ENCODE data around the gene OSGEP.

GRCh38 chr14:20438664-20439063 lies 15.9 kb downstream of the OSGEP start:
- no peak for TF ChIP-seq ZNF331 (CRISPR knock-in tag; IDR thresholded peaks at IDR 0.05; ENCODE audit: low read depth)
- no peak for TF ChIP-seq STAT1 (IDR thresholded peaks at IDR 0.05; ENCODE audit: unreplicated experiment)
- TF ChIP-seq, protein P1, sequence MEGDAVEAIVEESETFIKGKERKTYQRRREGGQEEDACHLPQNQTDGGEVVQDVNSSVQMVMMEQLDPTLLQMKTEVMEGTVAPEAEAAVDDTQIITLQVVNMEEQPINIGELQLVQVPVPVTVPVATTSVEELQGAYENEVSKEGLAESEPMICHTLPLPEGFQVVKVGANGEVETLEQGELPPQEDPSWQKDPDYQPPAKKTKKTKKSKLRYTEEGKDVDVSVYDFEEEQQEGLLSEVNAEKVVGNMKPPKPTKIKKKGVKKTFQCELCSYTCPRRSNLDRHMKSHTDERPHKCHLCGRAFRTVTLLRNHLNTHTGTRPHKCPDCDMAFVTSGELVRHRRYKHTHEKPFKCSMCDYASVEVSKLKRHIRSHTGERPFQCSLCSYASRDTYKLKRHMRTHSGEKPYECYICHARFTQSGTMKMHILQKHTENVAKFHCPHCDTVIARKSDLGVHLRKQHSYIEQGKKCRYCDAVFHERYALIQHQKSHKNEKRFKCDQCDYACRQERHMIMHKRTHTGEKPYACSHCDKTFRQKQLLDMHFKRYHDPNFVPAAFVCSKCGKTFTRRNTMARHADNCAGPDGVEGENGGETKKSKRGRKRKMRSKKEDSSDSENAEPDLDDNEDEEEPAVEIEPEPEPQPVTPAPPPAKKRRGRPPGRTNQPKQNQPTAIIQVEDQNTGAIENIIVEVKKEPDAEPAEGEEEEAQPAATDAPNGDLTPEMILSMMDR (conservative IDR thresholded peaks at IDR 0.05; ENCODE audit: low read depth in 2 of 2) = no peak
- TF ChIP-seq JUNB (IDR thresholded peaks at IDR 0.05; ENCODE audit: unreplicated experiment) = no peak
- no peak for TF ChIP-seq EZH2 (IDR thresholded peaks at IDR 0.05; ENCODE audit: low read depth, unreplicated experiment)
- TF ChIP-seq CREB1 (CRISPR knock-in tag; IDR thresholded peaks at IDR 0.05; ENCODE audit: low read depth) = no peak
- TF ChIP-seq POLR2AphosphoS5 (IDR thresholded peaks at IDR 0.05; ENCODE audit: low read depth) = no peak
- no peak for TF ChIP-seq ETS1 (IDR thresholded peaks at IDR 0.05)
- TF ChIP-seq, protein P2, sequence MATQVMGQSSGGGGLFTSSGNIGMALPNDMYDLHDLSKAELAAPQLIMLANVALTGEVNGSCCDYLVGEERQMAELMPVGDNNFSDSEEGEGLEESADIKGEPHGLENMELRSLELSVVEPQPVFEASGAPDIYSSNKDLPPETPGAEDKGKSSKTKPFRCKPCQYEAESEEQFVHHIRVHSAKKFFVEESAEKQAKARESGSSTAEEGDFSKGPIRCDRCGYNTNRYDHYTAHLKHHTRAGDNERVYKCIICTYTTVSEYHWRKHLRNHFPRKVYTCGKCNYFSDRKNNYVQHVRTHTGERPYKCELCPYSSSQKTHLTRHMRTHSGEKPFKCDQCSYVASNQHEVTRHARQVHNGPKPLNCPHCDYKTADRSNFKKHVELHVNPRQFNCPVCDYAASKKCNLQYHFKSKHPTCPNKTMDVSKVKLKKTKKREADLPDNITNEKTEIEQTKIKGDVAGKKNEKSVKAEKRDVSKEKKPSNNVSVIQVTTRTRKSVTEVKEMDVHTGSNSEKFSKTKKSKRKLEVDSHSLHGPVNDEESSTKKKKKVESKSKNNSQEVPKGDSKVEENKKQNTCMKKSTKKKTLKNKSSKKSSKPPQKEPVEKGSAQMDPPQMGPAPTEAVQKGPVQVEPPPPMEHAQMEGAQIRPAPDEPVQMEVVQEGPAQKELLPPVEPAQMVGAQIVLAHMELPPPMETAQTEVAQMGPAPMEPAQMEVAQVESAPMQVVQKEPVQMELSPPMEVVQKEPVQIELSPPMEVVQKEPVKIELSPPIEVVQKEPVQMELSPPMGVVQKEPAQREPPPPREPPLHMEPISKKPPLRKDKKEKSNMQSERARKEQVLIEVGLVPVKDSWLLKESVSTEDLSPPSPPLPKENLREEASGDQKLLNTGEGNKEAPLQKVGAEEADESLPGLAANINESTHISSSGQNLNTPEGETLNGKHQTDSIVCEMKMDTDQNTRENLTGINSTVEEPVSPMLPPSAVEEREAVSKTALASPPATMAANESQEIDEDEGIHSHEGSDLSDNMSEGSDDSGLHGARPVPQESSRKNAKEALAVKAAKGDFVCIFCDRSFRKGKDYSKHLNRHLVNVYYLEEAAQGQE (IDR thresholded peaks at IDR 0.05; ENCODE audit: unreplicated experiment) = no peak
- TF ChIP-seq EZH2phosphoT487 (IDR thresholded peaks at IDR 0.05; ENCODE audit: unreplicated experiment) = no peak
- TF ChIP-seq, protein P3, sequence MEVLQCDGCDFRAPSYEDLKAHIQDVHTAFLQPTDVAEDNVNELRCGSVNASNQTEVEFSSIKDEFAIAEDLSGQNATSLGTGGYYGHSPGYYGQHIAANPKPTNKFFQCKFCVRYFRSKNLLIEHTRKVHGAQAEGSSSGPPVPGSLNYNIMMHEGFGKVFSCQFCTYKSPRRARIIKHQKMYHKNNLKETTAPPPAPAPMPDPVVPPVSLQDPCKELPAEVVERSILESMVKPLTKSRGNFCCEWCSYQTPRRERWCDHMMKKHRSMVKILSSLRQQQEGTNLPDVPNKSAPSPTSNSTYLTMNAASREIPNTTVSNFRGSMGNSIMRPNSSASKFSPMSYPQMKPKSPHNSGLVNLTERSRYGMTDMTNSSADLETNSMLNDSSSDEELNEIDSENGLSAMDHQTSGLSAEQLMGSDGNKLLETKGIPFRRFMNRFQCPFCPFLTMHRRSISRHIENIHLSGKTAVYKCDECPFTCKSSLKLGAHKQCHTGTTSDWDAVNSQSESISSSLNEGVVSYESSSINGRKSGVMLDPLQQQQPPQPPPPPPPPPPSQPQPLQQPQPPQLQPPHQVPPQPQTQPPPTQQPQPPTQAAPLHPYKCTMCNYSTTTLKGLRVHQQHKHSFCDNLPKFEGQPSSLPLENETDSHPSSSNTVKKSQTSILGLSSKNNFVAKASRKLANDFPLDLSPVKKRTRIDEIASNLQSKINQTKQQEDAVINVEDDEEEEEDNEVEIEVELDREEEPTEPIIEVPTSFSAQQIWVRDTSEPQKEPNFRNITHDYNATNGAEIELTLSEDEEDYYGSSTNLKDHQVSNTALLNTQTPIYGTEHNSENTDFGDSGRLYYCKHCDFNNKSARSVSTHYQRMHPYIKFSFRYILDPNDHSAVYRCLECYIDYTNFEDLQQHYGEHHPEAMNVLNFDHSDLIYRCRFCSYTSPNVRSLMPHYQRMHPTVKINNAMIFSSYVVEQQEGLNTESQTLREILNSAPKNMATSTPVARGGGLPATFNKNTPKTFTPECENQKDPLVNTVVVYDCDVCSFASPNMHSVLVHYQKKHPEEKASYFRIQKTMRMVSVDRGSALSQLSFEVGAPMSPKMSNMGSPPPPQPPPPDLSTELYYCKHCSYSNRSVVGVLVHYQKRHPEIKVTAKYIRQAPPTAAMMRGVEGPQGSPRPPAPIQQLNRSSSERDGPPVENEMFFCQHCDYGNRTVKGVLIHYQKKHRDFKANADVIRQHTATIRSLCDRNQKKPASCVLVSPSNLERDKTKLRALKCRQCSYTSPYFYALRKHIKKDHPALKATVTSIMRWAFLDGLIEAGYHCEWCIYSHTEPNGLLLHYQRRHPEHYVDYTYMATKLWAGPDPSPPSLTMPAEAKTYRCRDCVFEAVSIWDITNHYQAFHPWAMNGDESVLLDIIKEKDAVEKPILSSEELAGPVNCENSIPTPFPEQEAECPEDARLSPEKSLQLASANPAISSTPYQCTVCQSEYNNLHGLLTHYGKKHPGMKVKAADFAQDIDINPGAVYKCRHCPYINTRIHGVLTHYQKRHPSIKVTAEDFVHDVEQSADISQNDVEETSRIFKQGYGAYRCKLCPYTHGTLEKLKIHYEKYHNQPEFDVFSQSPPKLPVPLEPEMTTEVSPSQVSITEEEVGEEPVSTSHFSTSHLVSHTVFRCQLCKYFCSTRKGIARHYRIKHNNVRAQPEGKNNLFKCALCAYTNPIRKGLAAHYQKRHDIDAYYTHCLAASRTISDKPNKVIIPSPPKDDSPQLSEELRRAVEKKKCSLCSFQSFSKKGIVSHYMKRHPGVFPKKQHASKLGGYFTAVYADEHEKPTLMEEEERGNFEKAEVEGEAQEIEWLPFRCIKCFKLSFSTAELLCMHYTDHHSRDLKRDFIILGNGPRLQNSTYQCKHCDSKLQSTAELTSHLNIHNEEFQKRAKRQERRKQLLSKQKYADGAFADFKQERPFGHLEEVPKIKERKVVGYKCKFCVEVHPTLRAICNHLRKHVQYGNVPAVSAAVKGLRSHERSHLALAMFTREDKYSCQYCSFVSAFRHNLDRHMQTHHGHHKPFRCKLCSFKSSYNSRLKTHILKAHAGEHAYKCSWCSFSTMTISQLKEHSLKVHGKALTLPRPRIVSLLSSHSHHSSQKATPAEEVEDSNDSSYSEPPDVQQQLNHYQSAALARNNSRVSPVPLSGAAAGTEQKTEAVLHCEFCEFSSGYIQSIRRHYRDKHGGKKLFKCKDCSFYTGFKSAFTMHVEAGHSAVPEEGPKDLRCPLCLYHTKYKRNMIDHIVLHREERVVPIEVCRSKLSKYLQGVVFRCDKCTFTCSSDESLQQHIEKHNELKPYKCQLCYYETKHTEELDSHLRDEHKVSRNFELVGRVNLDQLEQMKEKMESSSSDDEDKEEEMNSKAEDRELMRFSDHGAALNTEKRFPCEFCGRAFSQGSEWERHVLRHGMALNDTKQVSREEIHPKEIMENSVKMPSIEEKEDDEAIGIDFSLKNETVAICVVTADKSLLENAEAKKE (CRISPR knock-in tag; IDR thresholded peaks at IDR 0.05) = no peak

Measured in GM23338 (cell line).